NB4 (cell line): Measurements from ENCODE around the gene KRTDAP.

Source experiments
- TF ChIP-seq, protein P1 (sequence below): IDR thresholded peaks from 2 replicates; pipeline ENCODE4 v1.6.1; 2011; ENCODE audit warnings: low read depth, low read length
- TF ChIP-seq, protein P2 (sequence below): IDR thresholded peaks from one replicate; pipeline ENCODE4 v1.5.1; 2012; ENCODE audit warnings: low read depth, low read length

DNA sequence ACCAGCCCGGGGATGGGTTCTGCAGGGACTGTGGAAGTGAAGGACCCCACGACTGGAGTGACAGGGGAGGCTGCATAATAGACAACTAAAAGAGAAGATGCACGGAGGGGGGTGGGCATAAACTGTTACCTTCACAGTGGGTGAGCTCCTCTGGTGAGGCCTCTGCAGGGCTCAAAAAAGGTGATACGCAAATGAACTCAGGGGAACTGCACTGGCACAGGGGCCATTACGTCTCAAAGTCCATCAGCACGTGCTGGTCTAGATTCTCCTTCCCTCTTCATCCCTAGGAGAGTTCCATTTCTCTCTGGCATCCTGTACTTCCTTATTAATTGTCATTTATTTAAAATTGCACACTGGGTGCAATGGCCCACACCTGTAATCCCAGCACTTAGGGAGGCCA lies 50.3 kb downstream of the KRTDAP start:
- TF ChIP-seq, protein P1, sequence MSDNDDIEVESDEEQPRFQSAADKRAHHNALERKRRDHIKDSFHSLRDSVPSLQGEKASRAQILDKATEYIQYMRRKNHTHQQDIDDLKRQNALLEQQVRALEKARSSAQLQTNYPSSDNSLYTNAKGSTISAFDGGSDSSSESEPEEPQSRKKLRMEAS = no peak
- TF ChIP-seq, protein P2, sequence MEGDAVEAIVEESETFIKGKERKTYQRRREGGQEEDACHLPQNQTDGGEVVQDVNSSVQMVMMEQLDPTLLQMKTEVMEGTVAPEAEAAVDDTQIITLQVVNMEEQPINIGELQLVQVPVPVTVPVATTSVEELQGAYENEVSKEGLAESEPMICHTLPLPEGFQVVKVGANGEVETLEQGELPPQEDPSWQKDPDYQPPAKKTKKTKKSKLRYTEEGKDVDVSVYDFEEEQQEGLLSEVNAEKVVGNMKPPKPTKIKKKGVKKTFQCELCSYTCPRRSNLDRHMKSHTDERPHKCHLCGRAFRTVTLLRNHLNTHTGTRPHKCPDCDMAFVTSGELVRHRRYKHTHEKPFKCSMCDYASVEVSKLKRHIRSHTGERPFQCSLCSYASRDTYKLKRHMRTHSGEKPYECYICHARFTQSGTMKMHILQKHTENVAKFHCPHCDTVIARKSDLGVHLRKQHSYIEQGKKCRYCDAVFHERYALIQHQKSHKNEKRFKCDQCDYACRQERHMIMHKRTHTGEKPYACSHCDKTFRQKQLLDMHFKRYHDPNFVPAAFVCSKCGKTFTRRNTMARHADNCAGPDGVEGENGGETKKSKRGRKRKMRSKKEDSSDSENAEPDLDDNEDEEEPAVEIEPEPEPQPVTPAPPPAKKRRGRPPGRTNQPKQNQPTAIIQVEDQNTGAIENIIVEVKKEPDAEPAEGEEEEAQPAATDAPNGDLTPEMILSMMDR = no peak
